Transverse colon (tissue), 4 donors: ENCODE results near the gene ABCD1.

Experiments used
- CTCF ChIP-seq, 5 experiments: fragments of 200-600 bp in 3 of 5; fragments of 450-650 bp in 2 of 5; sonication (generic) in 3 of 5; IDR thresholded peaks; 1 replicate in 2 of 5; 2 replicates in 3 of 5; pipeline ENCODE4 v1.5.1; 2016 to 2017; ENCODE audit warnings: antibody characterized with exemption in 5 of 5, inconsistent platforms in 3 of 5, mild to moderate bottlenecking in 2 of 5, moderate library complexity in 1 of 5
- POLR2AphosphoS5 ChIP-seq, 3 donors: sonication (generic); formaldehyde crosslinking; IDR thresholded peaks; one replicate each; pipeline ENCODE4 v1.6.1; 2016; ENCODE audit warnings: antibody characterized with exemption in 3 of 3

GRCh38 chrX:153697924-153698865, 26.5 kb upstream of the ABCD1 start:
- TF ChIP-seq CTCF (IDR thresholded peaks at IDR 0.05) (no peak), POLR2AphosphoS5 (IDR thresholded peaks at IDR 0.05) (no peak)
